Measurements from ENCODE around the gene PALM2AKAP2.
A peak's percentile ranks its signal among the peaks of the same experiment; 100 is the strongest.
"Not testable (repeated sequence)": the region's sequence is repeated elsewhere in the genome, so short reads cannot be mapped to it uniquely, and the experiment has no call there.

The PALM2AKAP2 gene

GRCh38 chr9:109805050-109805449 lies 25.1 kb downstream of the PALM2AKAP2 start:
- DNase-seq (ENCODE audit: low read depth, low spot score), result no peak

GRCh38 chr9:109806506-109807115 lies 26.6 kb downstream of the PALM2AKAP2 start:
- DNase-seq (ENCODE audit: low read depth, low spot score), result peak; percentile 7

- no peak for DNase-seq (ENCODE audit: low read depth, low spot score)
These were observed 31.9 kb downstream of the PALM2AKAP2 start for GRCh38 chr9:109811876-109812275.

- no peak for DNase-seq (ENCODE audit: low read depth, low spot score)
These were observed 32.3 kb downstream of the PALM2AKAP2 start for GRCh38 chr9:109812331-109812730.

- DNase-seq (ENCODE audit: low read depth, low spot score), result no peak
These were observed 32.9 kb downstream of the PALM2AKAP2 start for GRCh38 chr9:109812818-109813281.

- no peak for DNase-seq (ENCODE audit: low read depth, low spot score)
These were observed 33.3 kb downstream of the PALM2AKAP2 start for GRCh38 chr9:109813303-109813702.

GRCh38 chr9:109813829-109814228 lies 33.8 kb downstream of the PALM2AKAP2 start:
- no peak for DNase-seq (ENCODE audit: low read depth, low spot score)

- DNase-seq (ENCODE audit: low read depth, low spot score), result peak; percentile 54
These were observed 35.5 kb downstream of the PALM2AKAP2 start for GRCh38 chr9:109815366-109815947.

GRCh38 chr9:109816490-109816889 lies 36.5 kb downstream of the PALM2AKAP2 start:
- DNase-seq (ENCODE audit: low read depth, low spot score), result peak; percentile 93

- peak; percentile 85 for DNase-seq (ENCODE audit: low read depth, low spot score)
These were observed 37.3 kb downstream of the PALM2AKAP2 start for GRCh38 chr9:109817146-109817845.

- peak; percentile 97 for DNase-seq (ENCODE audit: low read depth, low spot score)
These were observed 38.0 kb downstream of the PALM2AKAP2 start for GRCh38 chr9:109817846-109818472.

- peak; percentile 28 for DNase-seq (ENCODE audit: low read depth, low spot score)
These were observed 41.7 kb downstream of the PALM2AKAP2 start for GRCh38 chr9:109821711-109822110.

GRCh38 chr9:109825383-109825782 lies 45.4 kb downstream of the PALM2AKAP2 start:
- not testable (repeated sequence) for DNase-seq (ENCODE audit: low read depth, low spot score)

- no peak for DNase-seq (ENCODE audit: low read depth, low spot score)
These were observed 46.6 kb downstream of the PALM2AKAP2 start for GRCh38 chr9:109826559-109826958.

- no peak for DNase-seq (ENCODE audit: low read depth, low spot score)
These were observed 48.3 kb downstream of the PALM2AKAP2 start for GRCh38 chr9:109828254-109828653.
